ENCODE data around the gene TOGARAM2.

DNA sequence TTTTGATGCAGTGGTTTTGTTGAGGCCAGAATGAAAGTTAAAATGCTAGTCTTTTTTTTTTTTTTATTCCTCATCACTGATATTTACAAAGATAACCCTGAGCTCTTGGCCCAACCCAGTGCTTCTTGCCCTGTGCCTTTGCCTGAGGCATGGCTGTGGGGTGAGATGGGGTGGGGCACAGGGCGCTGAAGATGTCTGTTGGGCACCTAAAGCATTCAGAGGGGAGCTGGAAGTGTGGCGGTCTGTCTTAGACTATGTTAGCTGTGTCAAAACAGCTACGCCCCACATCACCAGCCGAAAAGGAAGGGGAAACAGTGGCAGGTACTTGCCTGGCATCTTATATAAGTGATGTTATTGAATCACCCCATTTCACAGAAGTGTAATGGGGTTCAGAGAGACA, 20.7 kb downstream of the TOGARAM2 start:
- TF ChIP-seq, protein P1, sequence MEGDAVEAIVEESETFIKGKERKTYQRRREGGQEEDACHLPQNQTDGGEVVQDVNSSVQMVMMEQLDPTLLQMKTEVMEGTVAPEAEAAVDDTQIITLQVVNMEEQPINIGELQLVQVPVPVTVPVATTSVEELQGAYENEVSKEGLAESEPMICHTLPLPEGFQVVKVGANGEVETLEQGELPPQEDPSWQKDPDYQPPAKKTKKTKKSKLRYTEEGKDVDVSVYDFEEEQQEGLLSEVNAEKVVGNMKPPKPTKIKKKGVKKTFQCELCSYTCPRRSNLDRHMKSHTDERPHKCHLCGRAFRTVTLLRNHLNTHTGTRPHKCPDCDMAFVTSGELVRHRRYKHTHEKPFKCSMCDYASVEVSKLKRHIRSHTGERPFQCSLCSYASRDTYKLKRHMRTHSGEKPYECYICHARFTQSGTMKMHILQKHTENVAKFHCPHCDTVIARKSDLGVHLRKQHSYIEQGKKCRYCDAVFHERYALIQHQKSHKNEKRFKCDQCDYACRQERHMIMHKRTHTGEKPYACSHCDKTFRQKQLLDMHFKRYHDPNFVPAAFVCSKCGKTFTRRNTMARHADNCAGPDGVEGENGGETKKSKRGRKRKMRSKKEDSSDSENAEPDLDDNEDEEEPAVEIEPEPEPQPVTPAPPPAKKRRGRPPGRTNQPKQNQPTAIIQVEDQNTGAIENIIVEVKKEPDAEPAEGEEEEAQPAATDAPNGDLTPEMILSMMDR (IDR thresholded peaks at IDR 0.05; ENCODE audit: low read depth, low read length), result no peak
- TF ChIP-seq EZH2phosphoT487 (IDR thresholded peaks at IDR 0.05; ENCODE audit: low read depth), result no peak

Measured in OCI-LY3 (cell line).